ENCODE results near the gene FOSL2. TPM values are rescaled to one million over a fixed set of nuclear protein-coding genes. Genes with fewer than 3 reads are reported as not detected.

The FOSL2 gene
- polyA plus RNA-seq, 3 donors = 24.8 to 270 (median 28.6) TPM

DNA sequence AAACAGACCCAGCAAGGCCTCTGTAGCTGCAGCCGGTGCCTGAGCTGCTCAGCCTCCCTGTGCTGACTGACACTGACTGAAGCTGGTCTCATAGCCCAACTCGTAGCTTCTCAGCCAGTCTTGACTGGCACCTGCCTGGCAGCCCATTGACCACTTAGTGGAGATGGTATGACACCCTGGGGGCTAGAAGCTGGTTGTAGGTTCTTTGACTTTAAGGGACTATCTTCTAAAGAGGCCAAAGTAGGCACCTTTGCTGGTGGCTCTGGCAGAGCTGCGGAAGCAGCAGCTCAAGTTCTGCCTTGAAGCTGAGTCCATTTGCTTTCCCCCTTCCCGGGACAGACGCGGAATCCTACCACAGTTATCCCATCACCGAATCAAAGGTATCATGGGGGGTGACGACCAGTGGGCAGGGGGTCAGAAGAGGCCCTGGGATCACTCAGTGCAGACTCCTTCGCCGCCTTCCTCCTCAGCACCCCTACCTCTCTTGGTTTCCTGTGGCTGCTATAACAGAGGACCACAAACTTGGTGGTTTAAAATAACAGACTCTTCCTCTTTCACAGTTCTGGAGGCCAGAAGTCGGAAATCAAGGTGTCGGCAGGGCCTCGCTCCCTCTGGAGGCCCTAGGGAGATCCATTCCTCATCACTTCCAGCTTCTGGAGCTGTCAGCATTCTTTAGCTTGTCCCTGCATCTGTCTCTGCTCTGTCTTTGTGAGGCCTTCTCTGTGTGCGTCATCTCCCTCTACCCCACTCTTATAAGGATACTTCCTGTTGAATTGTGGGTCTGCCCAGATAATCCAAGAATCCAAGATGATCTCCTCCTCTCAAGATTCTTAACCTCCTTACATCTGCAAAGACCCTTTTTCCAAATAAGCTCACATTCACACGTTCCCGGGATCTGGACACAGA is 13.7 kb upstream of the FOSL2 start:
- Mint-ChIP-seq H3K4me3 (peak overlapping the region; percentile 64 to 86), H3K27me3 (ENCODE audit: low read depth in 3 of 3) (peaks cover 10 to 11% (median 11%) of the 10 kb centered on the region in 3 donors), H3K27ac (peak overlapping the region; percentile 26 to 88 (median 81)), H3K9me3 (no peaks in the 10 kb centered on the region), H3K36me3 (peaks cover 0 to 3% of the 10 kb centered on the region in 2 donors), H3K4me1 (peaks cover 41% of the 10 kb centered on the region)
- intact Hi-C loops (cut with micrococcal nuclease) = loop anchor here in 1 of 2 donors (5.0 kb wide), 1 partner anchor 37 kb away; no protein-coding TSS in a partner anchor
- H3K4me1 ChIP-seq (ENCODE audit: control insufficient read depth in 1 of 2, insufficient read depth in 2 of 2, low read length in 2 of 2) = peaks cover 21 to 38% of the 10 kb centered on the region in 2 donors
- 6% methylated on average over 6 of the region's 16 CpGs for WGBS (ENCODE audit: insufficient coverage)
- no peaks in the 10 kb centered on the region for H4K20me1 ChIP-seq (ENCODE audit: insufficient read depth, low read length)
- peak in 2 of 3 donors; percentile 38 to 43 for DNase-seq
- H3K4me3 ChIP-seq (replicated peaks in 1 of 3; ENCODE audit: low read depth in 2 of 3, low read length in 3 of 3) = peak overlapping the region in 1 of 3 experiments; percentile 49
- H3K9me3 ChIP-seq (replicated peaks in 1 of 2; ENCODE audit: control insufficient read depth in 1 of 2, insufficient read depth in 1 of 2, low read length in 2 of 2) = no peaks in the 10 kb centered on the region
- H3K4me2 ChIP-seq (replicated peaks; ENCODE audit: extremely low read depth, low read length, poor library complexity, severe bottlenecking) = peak overlapping the region; percentile 45
- TF ChIP-seq, protein P1, sequence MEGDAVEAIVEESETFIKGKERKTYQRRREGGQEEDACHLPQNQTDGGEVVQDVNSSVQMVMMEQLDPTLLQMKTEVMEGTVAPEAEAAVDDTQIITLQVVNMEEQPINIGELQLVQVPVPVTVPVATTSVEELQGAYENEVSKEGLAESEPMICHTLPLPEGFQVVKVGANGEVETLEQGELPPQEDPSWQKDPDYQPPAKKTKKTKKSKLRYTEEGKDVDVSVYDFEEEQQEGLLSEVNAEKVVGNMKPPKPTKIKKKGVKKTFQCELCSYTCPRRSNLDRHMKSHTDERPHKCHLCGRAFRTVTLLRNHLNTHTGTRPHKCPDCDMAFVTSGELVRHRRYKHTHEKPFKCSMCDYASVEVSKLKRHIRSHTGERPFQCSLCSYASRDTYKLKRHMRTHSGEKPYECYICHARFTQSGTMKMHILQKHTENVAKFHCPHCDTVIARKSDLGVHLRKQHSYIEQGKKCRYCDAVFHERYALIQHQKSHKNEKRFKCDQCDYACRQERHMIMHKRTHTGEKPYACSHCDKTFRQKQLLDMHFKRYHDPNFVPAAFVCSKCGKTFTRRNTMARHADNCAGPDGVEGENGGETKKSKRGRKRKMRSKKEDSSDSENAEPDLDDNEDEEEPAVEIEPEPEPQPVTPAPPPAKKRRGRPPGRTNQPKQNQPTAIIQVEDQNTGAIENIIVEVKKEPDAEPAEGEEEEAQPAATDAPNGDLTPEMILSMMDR (IDR thresholded peaks at IDR 0.05) = no peak
- peak overlapping the region; percentile 2 to 67 for H3K27ac ChIP-seq (ENCODE audit: low read depth in 1 of 2, low read length in 2 of 2)
- H3K27me3 ChIP-seq (ENCODE audit: control insufficient read depth in 2 of 2, insufficient read depth in 2 of 2, low read length in 2 of 2) = no peaks in the 10 kb centered on the region
- no peaks in the 10 kb centered on the region for H3K36me3 ChIP-seq (replicated peaks in 1 of 2; ENCODE audit: control insufficient read depth in 1 of 2, insufficient read depth in 2 of 2, low read length in 2 of 2)
- peak overlapping the region; percentile 11 for H3K9ac ChIP-seq (ENCODE audit: insufficient read depth, low read length, poor library complexity, severe bottlenecking)
- H2AFZ ChIP-seq (ENCODE audit: insufficient read depth, low read depth, low read length, poor library complexity, severe bottlenecking) = peak overlapping the region; percentile 61
- H3K79me2 ChIP-seq (ENCODE audit: insufficient read depth, low read length) = no peaks in the 10 kb centered on the region

DNA sequence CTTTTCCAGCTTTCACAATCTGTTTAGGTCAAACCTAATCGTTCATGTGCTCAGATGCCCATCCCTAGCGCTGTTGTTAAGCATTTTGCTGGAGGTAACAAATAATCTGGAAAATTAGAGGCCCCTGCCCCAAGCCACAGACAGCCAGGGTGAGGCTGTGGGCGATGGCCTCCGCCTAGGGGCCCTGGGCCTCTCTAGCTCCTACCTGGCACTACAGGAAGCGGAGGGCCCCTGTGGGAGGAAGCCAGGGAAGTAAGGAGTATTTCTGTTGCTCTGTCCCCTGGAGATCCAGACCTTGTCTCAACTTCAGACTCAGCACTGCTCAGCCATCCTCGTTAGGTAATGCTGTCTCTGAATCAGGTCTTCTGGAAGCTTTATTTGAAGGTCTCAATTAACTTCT is 12.4 kb upstream of the FOSL2 start:
- Histone ChIP-seq H3K27ac (ENCODE audit: low read depth in 1 of 2, low read length in 2 of 2) (no peak overlapping the region), H3K9ac (ENCODE audit: insufficient read depth, low read length, poor library complexity, severe bottlenecking) (no peak overlapping the region), H3K4me3 (replicated peaks in 1 of 3; ENCODE audit: low read depth in 2 of 3, low read length in 3 of 3) (no peak overlapping the region), H3K9me3 (replicated peaks in 1 of 2; ENCODE audit: control insufficient read depth in 1 of 2, insufficient read depth in 1 of 2, low read length in 2 of 2) (no peaks in the 10 kb centered on the region), H3K36me3 (replicated peaks in 1 of 2; ENCODE audit: control insufficient read depth in 1 of 2, insufficient read depth in 2 of 2, low read length in 2 of 2) (no peaks in the 10 kb centered on the region), H3K79me2 (ENCODE audit: insufficient read depth, low read length) (no peaks in the 10 kb centered on the region), H3K4me1 (ENCODE audit: control insufficient read depth in 1 of 2, insufficient read depth in 2 of 2, low read length in 2 of 2) (peaks cover 21 to 38% of the 10 kb centered on the region in 2 donors), H2AFZ (ENCODE audit: insufficient read depth, low read depth, low read length, poor library complexity, severe bottlenecking) (no peak overlapping the region), H4K20me1 (ENCODE audit: insufficient read depth, low read length) (no peaks in the 10 kb centered on the region), H3K27me3 (ENCODE audit: control insufficient read depth in 2 of 2, insufficient read depth in 2 of 2, low read length in 2 of 2) (no peaks in the 10 kb centered on the region), H3K4me2 (replicated peaks; ENCODE audit: extremely low read depth, low read length, poor library complexity, severe bottlenecking) (no peak overlapping the region)
- no peak for DNase-seq
- Mint-ChIP-seq H3K27me3 (ENCODE audit: low read depth in 3 of 3) (peaks cover 8 to 11% (median 11%) of the 10 kb centered on the region in 3 donors), H3K4me1 (peaks cover 37% of the 10 kb centered on the region), H3K4me3 (no peak overlapping the region), H3K27ac (no peak overlapping the region), H3K36me3 (peaks cover 0 to 3% of the 10 kb centered on the region in 2 donors), H3K9me3 (no peaks in the 10 kb centered on the region)
- TF ChIP-seq, protein P1 (IDR thresholded peaks at IDR 0.05) = no peak
- intact Hi-C loops (cut with micrococcal nuclease) = no loop called here
- 60% methylated on average over 2 of the region's 6 CpGs for WGBS (ENCODE audit: insufficient coverage)

All from CD14-positive monocyte (primary cell).